ENCODE data around the gene TMEM135. TPM values are rescaled to one million over a fixed set of nuclear protein-coding genes. Genes with fewer than 3 reads are reported as not detected.
A peak's percentile ranks its signal among the peaks of the same experiment; 100 is the strongest.

The TMEM135 gene
- total RNA-seq, 2 experiments from 2014 or later = 30.1 to 30.8 TPM

DNA sequence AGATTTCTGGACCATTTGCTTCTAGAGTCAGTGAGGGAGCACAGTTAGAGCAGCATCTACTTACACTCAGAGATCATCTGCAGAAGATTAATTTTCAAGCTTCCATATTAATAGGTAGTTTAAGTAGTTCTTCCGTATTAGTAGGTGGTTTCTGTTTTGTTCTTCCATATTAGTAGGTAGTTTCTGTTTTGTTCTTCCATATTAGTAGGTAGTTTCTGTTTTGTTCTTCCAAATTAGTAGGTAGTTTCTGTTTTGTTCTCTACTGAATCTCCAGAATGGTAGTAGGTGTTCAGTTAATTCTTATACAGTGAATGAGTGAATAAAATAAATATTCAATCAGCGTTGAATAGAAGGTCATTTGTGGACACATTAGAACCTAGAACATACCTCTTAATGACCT, 175.7 kb downstream of the TMEM135 start:
- Mint-ChIP-seq H3K36me3 (peaks cover 9% of the 10 kb centered on the region), H3K4me1 (peaks cover 19% of the 10 kb centered on the region), H3K4me3 (peak overlapping the region; percentile 33), H3K27me3 (no peaks in the 10 kb centered on the region), H3K9me3 (ENCODE audit: low read depth) (no peaks in the 10 kb centered on the region), H3K27ac (peak overlapping the region; percentile 75)
- CTCF ChIA-PET = no interaction called here
- DNase-seq (no peak), ATAC-seq (peak; percentile 86)

DNA sequence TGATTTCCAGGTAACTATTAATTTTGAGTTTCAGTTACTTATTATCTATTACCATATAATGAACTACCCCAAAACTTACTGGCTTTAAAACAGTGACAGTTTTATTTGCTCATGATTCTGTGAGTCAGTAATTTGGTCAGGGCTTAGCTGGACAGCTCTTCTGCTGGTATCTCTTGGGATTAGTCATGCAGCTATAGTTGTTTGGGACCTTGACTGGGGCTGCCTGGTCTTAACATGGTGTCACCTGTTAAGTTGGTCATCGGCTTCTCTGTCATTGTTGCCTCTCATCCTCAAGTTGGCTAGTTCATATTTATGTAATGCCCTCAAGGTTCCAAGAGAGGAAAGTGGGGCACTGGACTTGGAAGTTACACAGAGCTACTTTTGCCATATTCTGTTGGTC, 177.5 kb downstream of the TMEM135 start:
- Mint-ChIP-seq H3K9me3 (ENCODE audit: low read depth) (no peaks in the 10 kb centered on the region), H3K27ac (no peak overlapping the region), H3K4me1 (peaks cover 27% of the 10 kb centered on the region), H3K36me3 (peaks cover 8% of the 10 kb centered on the region), H3K4me3 (no peak overlapping the region), H3K27me3 (no peaks in the 10 kb centered on the region)
- ATAC-seq = no peak
- CTCF ChIA-PET = no interaction called here
- DNase-seq = no peak

DNA sequence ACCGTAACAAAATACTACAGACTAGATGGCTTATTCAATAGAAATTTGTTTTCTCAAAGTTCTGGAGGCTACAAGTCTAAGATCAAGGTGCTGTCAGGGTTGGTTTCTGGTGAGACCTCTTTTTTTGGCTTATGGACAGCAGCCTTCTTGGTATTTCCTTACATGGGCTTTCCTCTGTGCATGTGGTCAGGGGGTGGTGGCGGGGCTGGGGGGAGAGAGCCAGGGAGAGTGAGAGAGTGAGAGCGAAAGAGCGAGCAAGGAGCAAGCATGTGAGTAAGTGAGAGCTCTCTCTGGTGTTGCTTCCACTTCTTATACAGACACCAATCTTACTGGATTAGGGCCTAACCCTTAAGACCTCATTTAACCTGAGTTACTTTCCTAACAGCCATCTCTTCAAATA, 181.5 kb downstream of the TMEM135 start:
- peak; percentile 70 for DNase-seq
- Mint-ChIP-seq H3K4me3 (no peak overlapping the region), H3K27ac (no peak overlapping the region), H3K9me3 (ENCODE audit: low read depth) (no peaks in the 10 kb centered on the region), H3K36me3 (peaks cover 12% of the 10 kb centered on the region), H3K4me1 (peaks cover 13% of the 10 kb centered on the region), H3K27me3 (no peaks in the 10 kb centered on the region)
- ATAC-seq = peak; percentile 66
- CTCF ChIA-PET = interaction anchor here (1.5 kb wide), 1 partner anchor 182 kb away, joined by 3 read pairs; the partner anchor contains the start of gene TMEM135

- Mint-ChIP-seq H3K4me1 (peaks cover 6% of the 10 kb centered on the region), H3K4me3 (no peak overlapping the region), H3K27ac (no peak overlapping the region), H3K27me3 (no peaks in the 10 kb centered on the region), H3K9me3 (ENCODE audit: low read depth) (no peaks in the 10 kb centered on the region), H3K36me3 (peaks cover 3% of the 10 kb centered on the region)
- CTCF ChIA-PET = no interaction called here
- ATAC-seq (no peak), DNase-seq (no peak)
These were observed 186.1 kb downstream of the TMEM135 start for GRCh38 chr11:87223816-87224215.

DNA sequence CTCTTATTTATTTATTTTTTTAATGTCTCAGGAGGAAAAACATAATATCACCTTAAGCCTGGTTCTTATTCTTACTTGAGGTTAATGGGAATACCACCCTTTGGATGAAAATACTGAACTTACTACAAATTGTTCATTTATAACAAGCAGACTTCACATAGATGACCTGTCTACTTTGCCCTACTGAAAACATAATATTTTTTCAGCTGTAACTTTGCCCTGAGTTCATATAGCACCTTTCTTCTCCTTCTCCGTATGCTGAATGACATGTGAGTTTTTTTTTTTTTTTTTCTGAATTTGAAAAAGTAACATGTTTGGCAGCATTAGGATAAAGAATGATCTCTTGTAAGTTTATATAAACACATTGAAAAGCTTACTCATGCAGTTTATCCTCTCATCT, 186.8 kb downstream of the TMEM135 start:
- DNase-seq = no peak
- CTCF ChIA-PET = no interaction called here
- H3K27me3 Mint-ChIP-seq = no peaks in the 10 kb centered on the region
- H3K36me3 Mint-ChIP-seq = peaks cover 3% of the 10 kb centered on the region
- H3K4me3 Mint-ChIP-seq = no peak overlapping the region
- H3K27ac Mint-ChIP-seq = no peak overlapping the region
- H3K4me1 Mint-ChIP-seq = peaks cover 1% of the 10 kb centered on the region
- no peak for ATAC-seq
- no peaks in the 10 kb centered on the region for H3K9me3 Mint-ChIP-seq (ENCODE audit: low read depth)

DNA sequence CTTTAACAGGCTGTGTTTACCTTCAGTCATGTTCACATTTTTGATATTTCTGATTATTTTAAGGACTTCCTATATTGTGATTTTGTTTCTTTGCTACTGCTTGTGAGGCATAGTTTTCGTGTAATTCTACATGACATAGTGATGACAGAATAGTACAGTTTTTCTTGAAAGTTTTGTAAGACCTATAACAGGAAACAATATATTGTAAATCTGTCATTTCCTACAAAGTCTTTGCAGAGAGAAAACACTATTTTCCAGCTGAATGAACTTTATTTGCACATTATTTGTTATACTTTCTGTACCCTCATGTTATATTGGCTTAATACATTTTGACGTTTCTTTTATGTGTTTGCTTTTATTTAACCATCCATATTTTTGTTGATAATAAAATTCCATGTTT, 191.1 kb downstream of the TMEM135 start:
- CTCF ChIA-PET = no interaction called here
- Mint-ChIP-seq H3K27ac (no peak overlapping the region), H3K4me3 (no peak overlapping the region), H3K9me3 (ENCODE audit: low read depth) (peaks cover 18% of the 10 kb centered on the region), H3K27me3 (no peaks in the 10 kb centered on the region), H3K4me1 (peaks cover 3% of the 10 kb centered on the region), H3K36me3 (peaks cover 22% of the 10 kb centered on the region)
- DNase-seq = no peak
- no peak for ATAC-seq

DNA sequence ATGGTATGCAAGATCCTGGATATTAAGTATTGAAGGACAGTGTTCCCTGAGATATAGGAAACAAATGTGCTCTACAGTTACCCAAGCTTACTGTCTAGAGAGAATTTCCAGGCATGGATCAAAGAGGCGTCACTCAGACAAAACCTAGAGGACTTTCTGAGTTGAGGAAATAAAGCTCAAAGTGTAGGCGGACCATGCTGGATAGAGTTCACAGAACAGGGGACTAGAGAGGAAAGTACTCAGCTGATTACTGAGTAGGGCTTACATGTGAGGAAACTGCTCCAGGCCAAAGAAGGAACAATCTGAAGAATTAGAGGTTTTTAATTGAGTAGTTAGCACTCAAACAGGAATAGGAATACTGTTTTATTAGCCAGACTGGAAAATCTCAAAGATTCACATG, 193.3 kb downstream of the TMEM135 start:
- H3K36me3 Mint-ChIP-seq = peaks cover 22% of the 10 kb centered on the region
- DNase-seq = no peak
- peaks cover 20% of the 10 kb centered on the region for H3K9me3 Mint-ChIP-seq (ENCODE audit: low read depth)
- CTCF ChIA-PET = no interaction called here
- H3K27me3 Mint-ChIP-seq = no peaks in the 10 kb centered on the region
- H3K4me3 Mint-ChIP-seq = no peak overlapping the region
- H3K27ac Mint-ChIP-seq = no peak overlapping the region
- ATAC-seq = no peak
- peaks cover 3% of the 10 kb centered on the region for H3K4me1 Mint-ChIP-seq

DNA sequence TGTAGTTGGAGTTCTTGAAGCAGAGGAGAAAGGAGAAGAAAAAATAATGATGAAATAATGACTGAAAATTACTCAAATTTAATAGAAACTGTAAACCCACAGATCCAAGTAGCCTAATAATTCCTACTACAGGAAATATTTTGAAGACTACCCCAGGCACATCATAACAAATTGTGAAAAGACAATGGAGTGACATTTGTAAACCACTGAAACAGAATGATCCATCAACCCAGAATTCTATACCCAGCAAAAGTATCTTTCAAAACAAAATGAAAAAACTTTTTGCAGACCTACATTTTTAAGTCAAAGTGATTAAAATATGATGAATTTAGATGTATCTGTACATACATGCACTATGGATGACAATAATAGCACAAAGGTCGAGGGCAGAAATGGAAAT, 194.6 kb downstream of the TMEM135 start:
- H3K4me3 Mint-ChIP-seq = no peak overlapping the region
- H3K36me3 Mint-ChIP-seq = peaks cover 27% of the 10 kb centered on the region
- CTCF ChIA-PET = no interaction called here
- no peak for DNase-seq
- no peak for ATAC-seq
- no peaks in the 10 kb centered on the region for H3K27me3 Mint-ChIP-seq
- H3K27ac Mint-ChIP-seq = no peak overlapping the region
- H3K9me3 Mint-ChIP-seq (ENCODE audit: low read depth) = peaks cover 20% of the 10 kb centered on the region
- H3K4me1 Mint-ChIP-seq = peaks cover 3% of the 10 kb centered on the region

- peaks cover 20% of the 10 kb centered on the region for H3K9me3 Mint-ChIP-seq (ENCODE audit: low read depth)
- ATAC-seq = no peak
- no peaks in the 10 kb centered on the region for H3K27me3 Mint-ChIP-seq
- CTCF ChIA-PET = no interaction called here
- H3K4me1 Mint-ChIP-seq = peaks cover 3% of the 10 kb centered on the region
- H3K36me3 Mint-ChIP-seq = peaks cover 32% of the 10 kb centered on the region
- H3K27ac Mint-ChIP-seq = no peak overlapping the region
- no peak for DNase-seq
- H3K4me3 Mint-ChIP-seq = no peak overlapping the region
These were observed 197.6 kb downstream of the TMEM135 start for GRCh38 chr11:87235366-87235765.

DNA sequence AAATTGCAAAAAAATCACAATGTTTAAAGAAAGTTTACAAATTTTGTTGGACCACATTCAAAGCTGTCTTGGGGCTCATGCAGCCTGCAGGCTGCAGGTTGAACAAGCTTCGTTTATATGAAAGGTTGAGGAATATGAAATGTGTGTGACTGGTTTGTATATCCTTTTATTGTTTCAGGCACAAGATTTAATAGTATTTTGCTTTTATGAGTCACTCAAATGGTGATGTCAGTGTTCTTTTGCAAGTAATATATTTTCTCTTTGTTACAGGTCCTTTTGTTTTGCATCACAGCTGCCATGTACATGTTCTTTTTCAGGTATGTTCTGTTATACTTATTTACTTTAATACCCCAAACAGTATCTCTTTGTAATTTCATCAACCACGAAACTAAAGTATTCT, 198.6 kb downstream of the TMEM135 start:
- ATAC-seq (no peak), DNase-seq (no peak)
- Mint-ChIP-seq H3K27ac (no peak overlapping the region), H3K4me3 (no peak overlapping the region), H3K27me3 (no peaks in the 10 kb centered on the region), H3K36me3 (peaks cover 26% of the 10 kb centered on the region), H3K9me3 (ENCODE audit: low read depth) (peaks cover 13% of the 10 kb centered on the region), H3K4me1 (peaks cover 3% of the 10 kb centered on the region)
- CTCF ChIA-PET = no interaction called here

DNA sequence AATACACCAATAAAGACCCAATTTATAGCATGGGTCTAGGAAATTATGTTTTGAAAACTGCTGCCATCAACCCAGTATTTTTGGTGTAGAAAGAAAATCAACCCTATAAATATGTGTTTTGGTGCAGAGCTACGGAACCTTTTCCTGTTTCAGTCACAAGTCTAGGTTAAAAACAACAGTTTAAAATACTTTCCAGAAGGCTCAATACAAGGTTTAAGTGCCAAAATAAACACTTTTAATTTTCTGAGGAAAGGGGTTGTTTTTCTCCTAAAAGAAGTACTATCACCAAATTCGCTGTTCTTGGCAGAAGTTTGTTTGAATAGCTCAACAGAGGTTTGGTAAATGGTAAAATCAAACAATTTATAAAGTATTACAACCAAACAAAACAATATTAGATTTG, 201.3 kb downstream of the TMEM135 start:
- CTCF ChIA-PET = no interaction called here
- Mint-ChIP-seq H3K9me3 (ENCODE audit: low read depth) (peaks cover 1% of the 10 kb centered on the region), H3K36me3 (peaks cover 16% of the 10 kb centered on the region), H3K4me3 (no peak overlapping the region), H3K27ac (no peak overlapping the region), H3K4me1 (no peaks in the 10 kb centered on the region), H3K27me3 (no peaks in the 10 kb centered on the region)
- ATAC-seq = no peak
- DNase-seq = no peak

DNA sequence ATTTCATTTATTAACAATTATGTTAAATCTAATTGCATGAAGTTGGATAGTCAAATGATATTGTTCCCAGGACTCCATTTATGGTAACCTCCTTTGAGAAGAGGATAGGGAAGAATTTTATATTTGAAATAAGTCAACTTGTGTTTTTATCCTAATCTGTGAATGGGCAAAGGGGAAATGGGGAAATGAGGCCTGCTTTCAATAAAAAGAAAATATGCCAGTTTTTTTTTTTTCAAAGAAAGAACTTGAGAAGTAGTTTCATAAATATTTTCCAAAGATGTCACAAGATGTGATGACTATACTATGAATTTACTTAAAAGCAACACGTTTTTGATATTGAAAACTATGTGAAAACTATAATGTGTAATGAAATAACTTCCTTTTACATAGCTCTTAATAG, 201.8 kb downstream of the TMEM135 start:
- no peak overlapping the region for H3K27ac Mint-ChIP-seq
- H3K4me3 Mint-ChIP-seq = no peak overlapping the region
- CTCF ChIA-PET = no interaction called here
- H3K4me1 Mint-ChIP-seq = no peaks in the 10 kb centered on the region
- DNase-seq = no peak
- H3K27me3 Mint-ChIP-seq = no peaks in the 10 kb centered on the region
- H3K36me3 Mint-ChIP-seq = peaks cover 16% of the 10 kb centered on the region
- ATAC-seq = no peak
- no peaks in the 10 kb centered on the region for H3K9me3 Mint-ChIP-seq (ENCODE audit: low read depth)

DNA sequence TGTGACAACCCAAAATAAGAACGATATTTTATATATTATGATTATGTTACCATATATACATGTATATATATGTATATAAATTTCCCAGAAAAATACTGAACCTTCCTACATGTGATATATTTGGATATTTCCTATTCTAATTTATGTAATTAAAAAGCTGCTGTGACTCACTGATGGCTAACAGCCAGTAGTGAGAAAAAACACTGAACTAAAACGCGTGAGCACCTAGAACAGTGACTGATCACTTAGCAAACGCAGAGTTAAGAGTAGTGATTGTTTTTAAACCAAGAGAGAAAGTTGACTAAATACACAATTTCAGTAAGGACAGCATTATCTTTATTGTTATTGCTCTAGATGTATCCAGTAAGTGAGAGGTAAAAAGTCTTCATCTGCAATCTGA, 213.8 kb downstream of the TMEM135 start:
- H3K27me3 Mint-ChIP-seq = no peaks in the 10 kb centered on the region
- H3K36me3 Mint-ChIP-seq = peaks cover 21% of the 10 kb centered on the region
- no peak for DNase-seq
- CTCF ChIA-PET = no interaction called here
- no peak overlapping the region for H3K4me3 Mint-ChIP-seq
- H3K4me1 Mint-ChIP-seq = peaks cover 21% of the 10 kb centered on the region
- H3K27ac Mint-ChIP-seq = no peak overlapping the region
- peaks cover 8% of the 10 kb centered on the region for H3K9me3 Mint-ChIP-seq (ENCODE audit: low read depth)
- no peak for ATAC-seq

GRCh38 chr11:87252869-87253268, 215.1 kb downstream of the TMEM135 start:
- CTCF ChIA-PET = no interaction called here
- peaks cover 21% of the 10 kb centered on the region for H3K4me1 Mint-ChIP-seq
- H3K4me3 Mint-ChIP-seq = no peak overlapping the region
- peaks cover 8% of the 10 kb centered on the region for H3K9me3 Mint-ChIP-seq (ENCODE audit: low read depth)
- peaks cover 22% of the 10 kb centered on the region for H3K36me3 Mint-ChIP-seq
- ATAC-seq (peak; percentile 72), DNase-seq (no peak)
- H3K27ac Mint-ChIP-seq = no peak overlapping the region
- no peaks in the 10 kb centered on the region for H3K27me3 Mint-ChIP-seq

DNA sequence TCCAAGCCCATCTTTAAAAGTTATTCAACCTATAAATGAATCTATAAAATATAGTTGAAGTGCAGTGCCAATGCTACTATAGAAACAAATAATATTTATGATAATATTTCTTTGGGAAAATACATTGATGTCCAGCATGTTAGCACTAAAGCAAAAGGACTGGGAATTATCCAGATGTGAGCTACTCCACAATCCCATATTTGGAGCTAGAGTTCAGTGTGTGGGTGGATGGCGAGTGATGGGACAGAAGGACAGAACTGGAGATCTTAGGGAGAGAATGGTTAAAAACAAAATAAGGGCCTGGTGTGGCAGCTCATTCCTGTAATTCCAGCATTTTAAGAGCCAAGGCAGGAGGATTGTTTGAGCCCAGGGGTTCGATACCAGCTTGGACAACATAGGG, 216.8 kb downstream of the TMEM135 start:
- H3K9me3 Mint-ChIP-seq (ENCODE audit: low read depth) = peaks cover 8% of the 10 kb centered on the region
- H3K4me1 Mint-ChIP-seq = peaks cover 21% of the 10 kb centered on the region
- no peak overlapping the region for H3K27ac Mint-ChIP-seq
- ATAC-seq (no peak), DNase-seq (no peak)
- CTCF ChIA-PET = no interaction called here
- no peak overlapping the region for H3K4me3 Mint-ChIP-seq
- no peaks in the 10 kb centered on the region for H3K27me3 Mint-ChIP-seq
- peaks cover 13% of the 10 kb centered on the region for H3K36me3 Mint-ChIP-seq

Data from activated CD8-positive, alpha-beta memory T cell treated with anti-CD3 and anti-CD28 coated beads, Interleukin-2, amount 10 ng/mL, durations not matched to agents 7 days and 5 days (primary cell).